Measurements from ENCODE around the gene CACNA2D3. TPM values are rescaled to one million over a fixed set of nuclear protein-coding genes. Genes with fewer than 3 reads are reported as not detected.

CACNA2D3 gene
- total RNA-seq, 2 experiments from 2014 or later: not detected

- H3K27ac Mint-ChIP-seq: no peak overlapping the region
- no peak for DNase-seq
- H3K9me3 Mint-ChIP-seq: peaks cover 2% of the 10 kb centered on the region
- no peaks in the 10 kb centered on the region for H3K36me3 Mint-ChIP-seq
- POLR2A ChIA-PET: no interaction called here
- no peak overlapping the region for H3K4me3 Mint-ChIP-seq
- no peak for ATAC-seq (ENCODE audit: low read depth)
- no peaks in the 10 kb centered on the region for H3K27me3 Mint-ChIP-seq
- no peaks in the 10 kb centered on the region for H3K4me1 Mint-ChIP-seq
These were observed 393.3 kb downstream of the CACNA2D3 start for GRCh38 chr3:54515441-54516213.

- Mint-ChIP-seq H3K4me1 (no peaks in the 10 kb centered on the region), H3K27ac (no peak overlapping the region), H3K9me3 (no peaks in the 10 kb centered on the region), H3K36me3 (no peaks in the 10 kb centered on the region), H3K4me3 (no peak overlapping the region), H3K27me3 (no peaks in the 10 kb centered on the region)
- POLR2A ChIA-PET: no interaction called here
- DNase-seq (no peak), ATAC-seq (ENCODE audit: low read depth) (no peak)
These were observed 395.1 kb downstream of the CACNA2D3 start for GRCh38 chr3:54517424-54517823.

DNA sequence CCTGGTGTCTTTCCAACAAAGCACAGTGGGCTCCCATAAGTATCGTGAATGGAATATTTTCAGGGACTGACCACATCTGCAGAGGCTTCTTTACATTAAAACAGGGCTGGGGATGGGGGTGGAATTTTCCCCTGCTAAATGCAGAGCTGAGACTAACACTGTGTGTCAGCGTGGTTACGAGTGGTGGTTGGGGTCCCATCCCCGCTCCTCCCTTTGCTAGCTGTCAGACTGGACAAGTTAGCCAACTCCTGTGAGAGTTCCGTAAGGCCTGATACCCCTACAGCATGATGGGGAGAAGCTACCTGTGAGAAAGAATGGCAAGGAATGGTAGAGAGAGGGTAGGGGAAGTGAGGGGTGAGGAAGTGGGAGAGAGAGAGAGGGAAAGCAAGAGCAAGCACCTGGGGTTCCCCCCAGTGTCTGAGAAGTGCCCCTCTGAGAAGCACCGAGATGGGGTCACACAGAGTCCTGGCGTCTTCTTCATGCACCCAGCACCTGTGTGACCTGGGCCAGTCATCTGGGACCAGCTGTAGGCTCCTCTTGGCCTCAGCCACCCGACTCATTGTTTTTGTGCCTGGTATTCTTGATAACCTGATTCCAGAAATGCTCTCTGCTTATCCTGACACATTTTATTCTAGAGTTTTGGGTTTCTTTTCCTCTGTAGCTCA is 395.8 kb downstream of the CACNA2D3 start:
- POLR2A ChIA-PET: no interaction called here
- ATAC-seq (ENCODE audit: low read depth) (no peak), DNase-seq (no peak)
- H3K4me1 Mint-ChIP-seq: no peaks in the 10 kb centered on the region
- no peaks in the 10 kb centered on the region for H3K9me3 Mint-ChIP-seq
- no peak overlapping the region for H3K27ac Mint-ChIP-seq
- H3K4me3 Mint-ChIP-seq: no peak overlapping the region
- H3K27me3 Mint-ChIP-seq: no peaks in the 10 kb centered on the region
- no peaks in the 10 kb centered on the region for H3K36me3 Mint-ChIP-seq

- H3K4me1 Mint-ChIP-seq: no peaks in the 10 kb centered on the region
- no peak overlapping the region for H3K27ac Mint-ChIP-seq
- POLR2A ChIA-PET: no interaction called here
- no peaks in the 10 kb centered on the region for H3K27me3 Mint-ChIP-seq
- ATAC-seq (ENCODE audit: low read depth) (no peak), DNase-seq (no peak)
- H3K4me3 Mint-ChIP-seq: no peak overlapping the region
- H3K9me3 Mint-ChIP-seq: no peaks in the 10 kb centered on the region
- no peaks in the 10 kb centered on the region for H3K36me3 Mint-ChIP-seq
These were observed 397.1 kb downstream of the CACNA2D3 start for GRCh38 chr3:54519493-54519892.

DNA sequence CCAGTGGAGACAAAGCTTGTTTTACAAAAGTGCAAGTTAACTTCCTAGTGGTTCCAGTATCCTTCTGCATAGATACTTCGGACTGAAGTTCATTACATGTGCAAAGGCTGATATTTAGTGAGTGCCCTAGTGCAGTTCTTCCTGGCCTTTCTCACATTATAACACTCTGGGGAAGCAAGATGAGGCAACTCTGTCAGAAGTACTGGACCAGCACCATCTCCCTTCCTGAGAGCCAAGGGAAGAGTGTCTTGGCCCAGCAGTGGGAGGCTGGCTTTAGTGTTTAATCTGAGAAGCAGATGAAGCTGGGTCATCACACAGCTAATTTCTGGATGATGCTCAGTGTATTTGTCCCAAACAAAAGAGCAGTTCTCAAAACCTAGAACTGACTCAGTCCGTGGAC is 397.7 kb downstream of the CACNA2D3 start:
- Mint-ChIP-seq H3K4me3 (no peak overlapping the region), H3K36me3 (no peaks in the 10 kb centered on the region), H3K4me1 (no peaks in the 10 kb centered on the region), H3K27me3 (no peaks in the 10 kb centered on the region), H3K9me3 (no peaks in the 10 kb centered on the region), H3K27ac (no peak overlapping the region)
- DNase-seq (no peak), ATAC-seq (ENCODE audit: low read depth) (no peak)
- POLR2A ChIA-PET: no interaction called here

DNA sequence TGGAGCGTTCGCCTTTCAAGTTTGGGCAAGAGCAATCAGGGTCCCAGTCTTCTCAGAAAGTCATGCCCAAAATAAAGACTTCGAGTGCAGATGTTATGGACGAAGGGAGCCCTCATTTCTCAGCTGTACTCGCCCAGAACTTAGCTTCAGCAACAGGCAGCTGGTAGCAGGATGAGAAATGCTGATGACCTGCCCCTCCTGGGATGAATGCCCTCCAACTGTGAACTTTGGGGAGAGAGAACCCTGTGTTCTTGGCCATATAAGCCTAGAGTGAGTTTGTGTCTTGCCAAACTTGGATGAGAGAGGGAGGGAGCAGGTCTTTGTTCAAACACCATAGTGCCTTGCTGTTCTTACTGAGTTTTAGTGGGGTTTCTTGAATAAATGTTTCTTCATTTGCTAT is 405.2 kb downstream of the CACNA2D3 start:
- POLR2A ChIA-PET: no interaction called here
- DNase-seq (no peak), ATAC-seq (ENCODE audit: low read depth) (no peak)
- Mint-ChIP-seq H3K27ac (no peak overlapping the region), H3K9me3 (peaks cover 6% of the 10 kb centered on the region), H3K27me3 (no peaks in the 10 kb centered on the region), H3K4me1 (no peaks in the 10 kb centered on the region), H3K4me3 (no peak overlapping the region), H3K36me3 (no peaks in the 10 kb centered on the region)

DNA sequence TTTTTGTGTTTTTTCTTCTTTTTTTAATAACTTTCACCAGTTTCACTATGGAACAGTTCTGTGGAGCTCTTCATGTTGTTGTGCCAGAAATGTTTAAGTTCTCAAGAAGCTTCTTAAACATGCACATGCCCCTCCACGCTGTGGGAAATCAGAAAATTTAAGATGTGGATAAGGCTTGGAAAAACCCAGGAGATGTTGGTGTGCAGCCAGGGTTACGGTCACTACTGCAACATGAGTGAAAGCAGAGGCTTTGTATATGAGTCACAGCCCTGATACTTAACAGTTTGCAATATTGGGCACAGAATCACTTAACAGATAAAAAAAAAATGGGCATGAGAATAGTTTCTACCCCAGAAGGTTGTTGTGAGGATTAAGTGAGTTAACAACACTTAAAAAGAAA is 405.6 kb downstream of the CACNA2D3 start:
- Mint-ChIP-seq H3K9me3 (peaks cover 6% of the 10 kb centered on the region), H3K4me3 (no peak overlapping the region), H3K27ac (no peak overlapping the region), H3K27me3 (no peaks in the 10 kb centered on the region), H3K36me3 (no peaks in the 10 kb centered on the region), H3K4me1 (no peaks in the 10 kb centered on the region)
- POLR2A ChIA-PET: no interaction called here
- DNase-seq: no peak
- ATAC-seq (ENCODE audit: low read depth): no peak

DNA sequence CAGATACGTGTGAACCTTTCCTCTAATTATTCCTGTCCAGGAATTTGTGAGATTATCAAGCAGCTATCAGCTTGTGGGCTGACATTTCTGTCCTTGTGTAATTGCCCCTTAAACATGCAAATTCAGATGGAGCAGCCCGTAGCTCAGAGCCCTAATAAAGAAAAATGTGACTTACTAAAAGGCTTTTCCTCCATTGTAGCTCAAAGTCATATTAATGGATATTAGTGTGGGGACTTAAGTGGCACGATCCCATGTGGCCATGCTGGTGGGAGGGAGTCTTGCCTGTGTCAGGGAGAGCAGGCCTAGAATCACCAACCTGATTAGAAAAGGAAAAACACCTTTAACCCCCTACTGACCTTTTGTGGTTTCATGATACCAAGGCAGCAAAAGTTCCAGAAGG is 406.3 kb downstream of the CACNA2D3 start:
- DNase-seq: no peak

GRCh38 chr3:54530091-54530490 is 407.7 kb downstream of the CACNA2D3 start:
- ATAC-seq (ENCODE audit: low read depth) (no peak), DNase-seq (no peak)
- Mint-ChIP-seq H3K4me1 (peaks cover 2% of the 10 kb centered on the region), H3K36me3 (no peaks in the 10 kb centered on the region), H3K27me3 (no peaks in the 10 kb centered on the region), H3K9me3 (peaks cover 6% of the 10 kb centered on the region), H3K27ac (no peak overlapping the region), H3K4me3 (no peak overlapping the region)
- POLR2A ChIA-PET: no interaction called here

More for the DNA sequence above, 406.3 kb downstream of the CACNA2D3 start:
- POLR2A ChIA-PET: no interaction called here
- peaks cover 6% of the 10 kb centered on the region for H3K9me3 Mint-ChIP-seq
- H3K27me3 Mint-ChIP-seq: no peaks in the 10 kb centered on the region
- H3K4me1 Mint-ChIP-seq: no peaks in the 10 kb centered on the region
- no peak overlapping the region for H3K4me3 Mint-ChIP-seq
- no peaks in the 10 kb centered on the region for H3K36me3 Mint-ChIP-seq
- no peak overlapping the region for H3K27ac Mint-ChIP-seq
- no peak for ATAC-seq (ENCODE audit: low read depth)

- POLR2A ChIA-PET: no interaction called here
- no peaks in the 10 kb centered on the region for H3K36me3 Mint-ChIP-seq
- H3K4me3 Mint-ChIP-seq: no peak overlapping the region
- no peaks in the 10 kb centered on the region for H3K27me3 Mint-ChIP-seq
- H3K27ac Mint-ChIP-seq: no peak overlapping the region
- no peak for ATAC-seq (ENCODE audit: low read depth)
- DNase-seq: no peak
- H3K9me3 Mint-ChIP-seq: peaks cover 4% of the 10 kb centered on the region
- peaks cover 2% of the 10 kb centered on the region for H3K4me1 Mint-ChIP-seq
These were observed 408.6 kb downstream of the CACNA2D3 start for GRCh38 chr3:54530944-54531343.

DNA sequence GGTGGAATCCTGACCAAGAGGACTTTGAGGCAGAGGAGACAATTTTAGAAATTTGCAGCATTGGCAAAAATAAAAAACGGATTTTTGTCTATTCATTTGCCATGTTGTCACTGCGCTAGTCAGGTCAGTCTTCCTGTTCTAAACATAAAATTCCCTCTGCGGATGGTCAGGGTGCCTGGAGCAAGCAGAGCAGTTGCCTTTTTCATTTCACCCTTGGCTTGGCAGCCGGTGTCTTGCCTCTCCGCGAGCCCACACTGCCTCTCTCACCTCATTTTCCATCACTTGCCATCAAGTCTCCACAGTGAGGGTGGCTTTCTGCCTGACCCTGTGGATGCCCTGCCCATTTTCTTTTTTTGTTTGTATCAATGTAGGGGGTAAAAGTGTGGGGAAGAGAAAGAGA is 409.4 kb downstream of the CACNA2D3 start:
- ATAC-seq (ENCODE audit: low read depth): no peak
- Mint-ChIP-seq H3K4me1 (peaks cover 2% of the 10 kb centered on the region), H3K9me3 (peaks cover 3% of the 10 kb centered on the region), H3K4me3 (no peak overlapping the region), H3K27ac (no peak overlapping the region), H3K36me3 (no peaks in the 10 kb centered on the region), H3K27me3 (no peaks in the 10 kb centered on the region)
- POLR2A ChIA-PET: no interaction called here
- no peak for DNase-seq

DNA sequence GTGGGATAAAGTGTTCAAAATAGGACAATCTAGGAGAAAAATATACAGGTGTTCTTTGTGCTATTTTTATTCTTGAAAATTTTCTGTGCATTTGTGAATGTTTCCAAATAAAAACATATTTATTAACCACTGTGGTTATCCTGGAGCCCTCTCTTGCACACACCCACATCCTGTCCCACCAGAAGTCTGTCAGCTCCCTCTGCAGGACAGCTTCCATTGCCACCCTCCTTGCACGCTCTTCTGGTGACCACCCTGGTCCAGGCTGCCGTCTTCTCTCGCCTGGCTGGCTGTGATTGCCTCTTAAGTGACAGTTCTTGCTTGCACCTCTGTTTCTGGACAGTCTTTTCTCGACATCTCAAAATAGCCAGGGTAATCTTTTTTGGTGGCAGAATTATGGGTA is 411.5 kb downstream of the CACNA2D3 start:
- POLR2A ChIA-PET: no interaction called here
- H3K9me3 Mint-ChIP-seq: no peaks in the 10 kb centered on the region
- no peaks in the 10 kb centered on the region for H3K27me3 Mint-ChIP-seq
- H3K36me3 Mint-ChIP-seq: no peaks in the 10 kb centered on the region
- peaks cover 2% of the 10 kb centered on the region for H3K4me1 Mint-ChIP-seq
- ATAC-seq (ENCODE audit: low read depth) (no peak), DNase-seq (no peak)
- no peak overlapping the region for H3K4me3 Mint-ChIP-seq
- H3K27ac Mint-ChIP-seq: no peak overlapping the region

DNA sequence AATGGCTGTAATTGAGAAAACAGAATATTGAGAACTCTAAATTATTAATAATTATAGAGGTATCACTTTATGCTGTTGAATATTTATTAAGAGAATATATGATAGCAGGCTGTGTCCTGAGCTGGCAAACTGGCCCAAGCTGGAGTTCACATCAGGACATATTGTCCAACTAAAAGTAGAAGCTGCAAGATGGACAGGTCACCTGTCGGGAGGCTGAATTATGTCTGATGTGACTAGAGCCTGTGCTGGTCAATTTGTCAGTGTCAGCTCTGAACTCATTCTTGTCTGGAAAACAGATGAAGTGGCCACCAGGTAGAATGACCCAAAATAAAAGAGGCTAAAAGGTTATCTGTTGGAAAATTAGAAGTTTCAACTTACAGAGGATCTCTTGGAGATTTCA is 413.3 kb downstream of the CACNA2D3 start:
- H3K4me3 Mint-ChIP-seq: no peak overlapping the region
- POLR2A ChIA-PET: no interaction called here
- no peak for ATAC-seq (ENCODE audit: low read depth)
- H3K27ac Mint-ChIP-seq: no peak overlapping the region
- no peaks in the 10 kb centered on the region for H3K9me3 Mint-ChIP-seq
- H3K27me3 Mint-ChIP-seq: no peaks in the 10 kb centered on the region
- no peaks in the 10 kb centered on the region for H3K36me3 Mint-ChIP-seq
- DNase-seq: no peak
- H3K4me1 Mint-ChIP-seq: peaks cover 2% of the 10 kb centered on the region

GRCh38 chr3:54536450-54536849 is 414.1 kb downstream of the CACNA2D3 start:
- Mint-ChIP-seq H3K27ac (no peak overlapping the region), H3K9me3 (no peaks in the 10 kb centered on the region), H3K4me1 (peaks cover 2% of the 10 kb centered on the region), H3K27me3 (no peaks in the 10 kb centered on the region), H3K4me3 (no peak overlapping the region), H3K36me3 (no peaks in the 10 kb centered on the region)
- DNase-seq (no peak), ATAC-seq (ENCODE audit: low read depth) (no peak)
- POLR2A ChIA-PET: no interaction called here
